ENCODE measurements around the gene SLC6A5.

SLC6A5 gene

GRCh38 chr11:20596205-20597153 is 2.9 kb upstream of the SLC6A5 start:
- no peak for DNase-seq (ENCODE audit: low spot score)
- no peak for FAIRE-seq

DNA sequence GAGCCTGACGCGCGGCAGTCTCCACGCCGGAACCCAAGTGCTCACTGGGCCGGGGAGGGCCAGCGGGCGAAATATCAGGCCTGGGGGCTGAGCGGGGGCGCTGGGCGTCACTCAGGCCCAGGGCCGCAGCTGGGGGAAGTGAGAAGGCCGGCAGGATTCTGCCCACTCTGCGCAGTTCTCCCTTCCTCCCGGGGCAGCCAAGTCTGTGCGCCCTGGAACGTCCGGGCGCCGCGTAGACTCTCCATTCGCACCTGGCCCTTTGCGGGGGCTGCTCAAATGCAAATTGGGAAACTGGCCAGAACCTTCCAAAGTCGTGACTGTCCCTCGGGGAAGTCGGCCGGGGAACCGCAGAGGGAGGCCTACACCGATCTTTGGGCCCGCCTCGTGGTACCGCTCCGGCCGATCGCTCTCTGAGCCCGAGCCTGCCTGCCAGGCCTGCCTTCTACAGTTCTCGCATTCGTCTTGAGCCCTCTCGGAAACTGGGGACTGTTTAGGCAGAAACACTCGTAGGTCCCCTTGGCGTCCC is 2.2 kb upstream of the SLC6A5 start:
- no peak for FAIRE-seq
- DNase-seq (ENCODE audit: low spot score) = no peak

GRCh38 chr11:20597680-20598484 is 1.5 kb upstream of the SLC6A5 start:
- no peak for DNase-seq (ENCODE audit: low spot score)
- no peak for FAIRE-seq

GRCh38 chr11:20598492-20598891 is 916 bp upstream of the SLC6A5 start:
- DNase-seq (ENCODE audit: low spot score) = no peak
- no peak for FAIRE-seq

GRCh38 chr11:20600020-20600346 is 575 bp downstream of the SLC6A5 start:
- DNase-seq (ENCODE audit: low spot score) = no peak
- FAIRE-seq = no peak

- DNase-seq (ENCODE audit: low spot score) = no peak
- FAIRE-seq = no peak
These were observed 1.1 kb downstream of the SLC6A5 start for GRCh38 chr11:20600551-20600950.

GRCh38 chr11:20601221-20601914 is 2.0 kb downstream of the SLC6A5 start:
- no peak for FAIRE-seq
- DNase-seq (ENCODE audit: low spot score) = no peak

- FAIRE-seq (no peak), DNase-seq (ENCODE audit: low spot score) (no peak)
These were observed 4.9 kb downstream of the SLC6A5 start for GRCh38 chr11:20604295-20604803.

DNA sequence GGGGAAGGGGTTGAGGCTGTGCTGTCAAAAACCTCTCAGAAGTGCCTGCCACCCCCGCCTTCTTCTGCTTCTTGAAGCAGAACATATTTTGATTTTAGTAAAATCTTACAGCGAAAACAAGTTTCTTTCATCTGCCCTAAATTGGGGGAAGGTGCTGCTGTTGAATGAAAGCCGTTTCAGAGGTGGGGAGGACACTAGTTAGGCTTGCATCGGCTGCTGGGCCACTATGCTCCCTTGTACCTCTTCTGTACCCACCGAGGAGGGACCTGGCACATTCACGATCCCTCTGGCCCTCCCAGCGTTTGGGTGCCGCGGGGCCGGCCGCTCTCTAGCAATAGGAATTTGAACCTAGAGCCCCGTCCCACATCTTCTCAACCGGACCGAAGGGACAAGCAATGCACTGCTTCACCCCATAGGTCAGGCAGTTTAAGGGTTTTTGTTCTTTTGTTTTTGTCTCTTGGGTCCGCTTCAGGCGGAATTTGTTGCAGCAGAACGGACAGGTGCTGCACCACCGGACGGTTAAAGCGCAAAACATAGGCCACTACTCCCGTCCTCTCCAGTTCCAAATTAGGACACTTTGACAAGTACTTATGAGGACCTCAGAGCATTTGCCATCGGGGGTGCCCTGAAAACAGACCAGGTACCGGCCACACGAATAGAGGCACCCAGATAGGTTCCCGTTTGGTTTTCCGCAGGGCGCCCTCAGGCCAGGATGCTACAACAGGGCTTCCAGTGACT is 5.6 kb downstream of the SLC6A5 start:
- no peak for DNase-seq (ENCODE audit: low spot score)
- FAIRE-seq = no peak

DNA sequence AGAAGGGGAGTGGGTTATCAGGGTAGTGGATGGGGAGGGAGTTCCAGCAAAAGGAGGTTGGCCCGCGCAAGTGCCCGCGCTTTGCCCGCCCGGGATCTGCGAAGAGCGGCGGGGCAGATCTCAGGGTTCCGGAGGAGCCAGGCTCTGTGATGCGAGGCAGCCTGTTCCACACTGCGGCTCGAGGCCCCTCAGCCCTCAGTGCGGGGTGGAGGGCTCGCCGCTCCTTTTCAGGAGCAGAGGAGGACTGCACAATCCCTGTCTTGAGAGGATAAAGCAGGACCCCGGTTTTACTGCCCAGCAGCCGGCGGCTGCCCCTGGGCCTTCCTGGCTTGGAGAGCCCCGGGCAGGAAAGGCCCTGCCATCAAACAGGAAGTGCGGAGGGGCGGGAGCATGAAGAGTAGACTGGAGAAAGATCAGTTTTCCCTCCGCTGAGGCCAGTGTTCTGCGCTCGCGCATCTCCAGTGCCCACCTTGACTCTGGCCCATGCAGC is 6.2 kb downstream of the SLC6A5 start:
- no peak for DNase-seq (ENCODE audit: low spot score)
- FAIRE-seq = no peak

GRCh38 chr11:20608934-20609333 is 9.5 kb downstream of the SLC6A5 start:
- FAIRE-seq (no peak), DNase-seq (ENCODE audit: low spot score) (no peak)

- FAIRE-seq = peak; percentile 14
- peak; percentile 62 for DNase-seq (ENCODE audit: low spot score)
These were observed 10.6 kb downstream of the SLC6A5 start for GRCh38 chr11:20609727-20610707.

GRCh38 chr11:20610825-20611224 is 11.4 kb downstream of the SLC6A5 start:
- FAIRE-seq = no peak
- DNase-seq (ENCODE audit: low spot score) = no peak

- no peak for DNase-seq (ENCODE audit: low spot score)
- FAIRE-seq = no peak
These were observed 12.0 kb downstream of the SLC6A5 start for GRCh38 chr11:20611445-20611844.

DNA sequence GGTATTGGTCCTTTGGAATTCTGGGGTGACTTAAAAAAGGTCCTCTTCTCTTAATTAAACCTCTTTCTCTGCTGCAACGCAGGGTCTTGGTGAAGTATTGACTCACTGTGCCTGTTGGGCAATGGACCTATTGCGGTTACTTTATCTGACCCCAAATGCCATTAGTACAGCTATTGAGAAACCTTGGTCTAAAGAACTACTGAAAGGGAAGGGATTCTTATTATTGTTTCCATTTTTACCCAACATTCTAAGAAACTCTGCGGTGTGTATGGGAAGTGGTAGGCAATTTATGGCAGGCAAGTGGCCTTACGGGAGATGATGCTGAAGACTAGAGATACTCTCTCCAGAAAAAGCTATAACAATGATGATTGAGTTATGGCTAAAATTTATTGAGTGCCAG is 12.5 kb downstream of the SLC6A5 start:
- no peak for DNase-seq (ENCODE audit: low spot score)
- no peak for FAIRE-seq

- FAIRE-seq (no peak), DNase-seq (ENCODE audit: low spot score) (no peak)
These were observed 13.0 kb downstream of the SLC6A5 start for GRCh38 chr11:20612416-20612815.

DNA sequence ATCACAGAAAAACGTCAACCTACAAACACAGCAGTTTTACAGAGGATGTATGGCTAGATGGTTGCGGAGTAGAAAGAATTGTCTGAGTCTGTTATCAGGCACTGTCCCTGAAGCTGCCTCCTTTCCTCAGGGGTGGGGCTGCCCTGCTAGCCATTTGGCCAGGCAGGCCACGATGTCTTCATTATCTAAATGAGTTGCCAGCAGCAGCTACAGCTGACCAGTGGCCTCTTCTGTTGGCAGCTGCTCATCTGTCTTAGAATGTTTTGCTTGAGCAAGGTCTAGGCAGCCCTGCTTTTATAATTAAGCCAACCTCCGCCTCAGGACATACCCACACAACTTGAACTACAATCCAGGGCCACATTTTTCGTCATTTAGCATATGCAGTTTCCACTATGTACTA is 17.5 kb downstream of the SLC6A5 start:
- no peak for DNase-seq (ENCODE audit: low spot score)
- FAIRE-seq = no peak

GRCh38 chr11:20617346-20618005 is 18.1 kb downstream of the SLC6A5 start:
- DNase-seq (ENCODE audit: low spot score) (no peak), FAIRE-seq (no peak)

- DNase-seq (ENCODE audit: low spot score) = no peak
- FAIRE-seq = no peak
These were observed 18.7 kb downstream of the SLC6A5 start for GRCh38 chr11:20618083-20618482.
